ENCODE measurements around the gene HTR6.
"Not testable (repeated sequence)": the region's sequence is repeated elsewhere in the genome, so short reads cannot be mapped to it uniquely, and the experiment has no call there.

HTR6 gene

GRCh38 chr1:19664453-19665185 is at the start of gene HTR6:
HTR6 (plus strand) TSS chr1:19664875; CDS start chr1:19665754, 879 bp downstream.
- FAIRE-seq = no peak

GRCh38 chr1:19615438-19615837 is 49.2 kb upstream of the HTR6 start:
- FAIRE-seq = no peak

- no peak for FAIRE-seq
Observed at GRCh38 chr1:19616489-19616888, 48.2 kb upstream of the HTR6 start.

GRCh38 chr1:19617376-19617775 is 47.3 kb upstream of the HTR6 start:
- no peak for FAIRE-seq

GRCh38 chr1:19618428-19618827 is 46.2 kb upstream of the HTR6 start:
- no peak for FAIRE-seq

- FAIRE-seq = no peak
Observed at GRCh38 chr1:19619697-19620384, 44.8 kb upstream of the HTR6 start.

GRCh38 chr1:19620786-19621185 is 43.9 kb upstream of the HTR6 start:
- FAIRE-seq = no peak

GRCh38 chr1:19621274-19621950 is 43.3 kb upstream of the HTR6 start:
- no peak for FAIRE-seq

GRCh38 chr1:19622204-19622603 is 42.5 kb upstream of the HTR6 start:
- FAIRE-seq = no peak

GRCh38 chr1:19623523-19623922 is 41.2 kb upstream of the HTR6 start:
- FAIRE-seq = no peak

GRCh38 chr1:19625291-19625937 is 39.3 kb upstream of the HTR6 start:
- no peak for FAIRE-seq

- FAIRE-seq = no peak
Observed at GRCh38 chr1:19628879-19629278, 35.8 kb upstream of the HTR6 start.

- no peak for FAIRE-seq
Observed at GRCh38 chr1:19629357-19629756, 35.3 kb upstream of the HTR6 start.

GRCh38 chr1:19630192-19630591 is 34.5 kb upstream of the HTR6 start:
- FAIRE-seq = not testable (repeated sequence)

GRCh38 chr1:19630720-19631395 is 33.8 kb upstream of the HTR6 start:
- no peak for FAIRE-seq

- FAIRE-seq = no peak
Observed at GRCh38 chr1:19632211-19632610, 32.5 kb upstream of the HTR6 start.

- FAIRE-seq = no peak
Observed at GRCh38 chr1:19633106-19633505, 31.6 kb upstream of the HTR6 start.

GRCh38 chr1:19635064-19635463 is 29.6 kb upstream of the HTR6 start:
- not testable (repeated sequence) for FAIRE-seq

- FAIRE-seq = no peak
Observed at GRCh38 chr1:19635646-19636045, 29.0 kb upstream of the HTR6 start.

- no peak for FAIRE-seq
Observed at GRCh38 chr1:19636065-19636464, 28.6 kb upstream of the HTR6 start.

- not testable (repeated sequence) for FAIRE-seq
Observed at GRCh38 chr1:19636749-19637148, 27.9 kb upstream of the HTR6 start.

GRCh38 chr1:19637606-19638005 is 27.1 kb upstream of the HTR6 start:
- no peak for FAIRE-seq

- not testable (repeated sequence) for FAIRE-seq
Observed at GRCh38 chr1:19639228-19639627, 25.4 kb upstream of the HTR6 start.
